GM12892 (cell line): ENCODE measurements around the gene DLL3.

Source experiments
- POLR2A ChIP-seq: IDR thresholded peaks from 2 replicates; pipeline ENCODE4 v1.6.1; 2011; ENCODE audit warnings: low read depth, low read length, control low read depth
- POLR2AphosphoS5 ChIP-seq: IDR thresholded peaks from 2 replicates; pipeline ENCODE4 v1.6.1; 2011; ENCODE audit warnings: low read depth, low read length, control low read depth
- TAF1 ChIP-seq: IDR thresholded peaks from 2 replicates; pipeline ENCODE4 v1.6.1; 2011; ENCODE audit warnings: low read depth, mild to moderate bottlenecking, control low read depth, low read length, borderline replicate concordance

DNA sequence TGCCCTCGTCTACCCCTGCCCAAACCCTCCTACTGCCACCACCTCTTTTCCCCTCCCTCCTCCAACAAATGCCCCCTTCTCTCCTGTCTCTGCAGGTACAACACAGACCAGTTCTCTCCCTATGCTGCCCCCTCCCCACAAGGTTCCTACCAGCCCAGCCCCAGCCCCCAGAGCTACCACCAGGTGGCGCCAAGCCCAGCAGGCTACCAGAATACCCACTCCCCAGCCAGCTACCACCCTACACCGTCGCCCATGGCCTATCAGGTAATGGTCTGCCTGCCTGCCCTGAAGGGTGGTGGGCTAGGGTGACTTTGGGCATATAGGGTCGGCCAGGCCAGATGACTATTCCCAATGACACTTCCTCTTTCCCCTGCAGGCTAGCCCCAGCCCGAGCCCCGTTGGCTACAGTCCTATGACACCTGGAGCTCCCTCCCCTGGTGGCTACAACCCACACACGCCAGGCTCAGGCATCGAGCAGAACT lies 24.6 kb upstream of the DLL3 start:
- TF ChIP-seq POLR2A (no peak), TAF1 (no peak), POLR2AphosphoS5 (no peak)
